CD14-positive monocyte (primary cell): ENCODE results near the gene HAUS7. TPM values are rescaled to one million over a fixed set of nuclear protein-coding genes. Genes with fewer than 3 reads are reported as not detected.

Source experiments
- DNase-seq, 3 donors: peaks; one replicate each; pipeline ENCODE4 v3.0.0-alpha.2; 2011 to 2022
- H2AFZ ChIP-seq: 2 replicates; pipeline ENCODE4 v1.6.0; 2012; ENCODE audit warnings: mild to moderate bottlenecking, low read depth, low read length, inconsistent platforms; ENCODE audit not compliant: insufficient read depth, poor library complexity, severe bottlenecking
- H3K27ac ChIP-seq, 2 donors: 1 replicate in 1 of 2; 2 replicates in 1 of 2; pipeline ENCODE4 v1.5.1; 2012 to 2013; ENCODE audit warnings: low read length in 2 of 2, control low read depth in 1 of 2, inconsistent platforms in 1 of 2, low read depth in 1 of 2, mild to moderate bottlenecking in 1 of 2
- H3K27me3 ChIP-seq, 2 donors: one replicate each; pipeline versions ENCODE4 v1.6.0 to v1.6.1; 2011 to 2013; ENCODE audit warnings: low read length in 2 of 2; ENCODE audit not compliant: control insufficient read depth in 2 of 2, insufficient read depth in 2 of 2
- H3K36me3 ChIP-seq, 2 donors: replicated peaks in 1 of 2; 1 replicate in 1 of 2; 2 replicates in 1 of 2; pipeline versions ENCODE4 v1.5.1 to v1.6.1; 2012 to 2013; ENCODE audit warnings: low read length in 2 of 2, control low read depth in 1 of 2, inconsistent platforms in 1 of 2, mild to moderate bottlenecking in 1 of 2; ENCODE audit not compliant: insufficient read depth in 2 of 2, control insufficient read depth in 1 of 2
- H3K4me1 ChIP-seq, 2 donors: 1 replicate in 1 of 2; 2 replicates in 1 of 2; pipeline versions ENCODE4 v1.5.1 to v1.6.1; 2012 to 2013; ENCODE audit warnings: low read length in 2 of 2, control low read depth in 1 of 2, inconsistent platforms in 1 of 2, mild to moderate bottlenecking in 1 of 2, moderate library complexity in 1 of 2; ENCODE audit not compliant: insufficient read depth in 2 of 2, control insufficient read depth in 1 of 2
- H3K4me2 ChIP-seq: replicated peaks from 2 replicates; pipeline ENCODE3; 2012; ENCODE audit warnings: low read length, moderate library complexity, mild to moderate bottlenecking; ENCODE audit not compliant: poor library complexity, severe bottlenecking; ENCODE audit errors: extremely low read depth
- H3K4me3 ChIP-seq, 3 experiments: fragments of 200-600 bp in 1 of 3; sonication (generic) in 1 of 3; replicated peaks in 1 of 3; 1 replicate in 2 of 3; 2 replicates in 1 of 3; pipeline ENCODE4 v1.5.1; 2011 to 2013; ENCODE audit warnings: low read length in 3 of 3, mild to moderate bottlenecking in 3 of 3, control low read depth in 2 of 3, low read depth in 2 of 3, inconsistent platforms in 1 of 3, moderate library complexity in 1 of 3
- H3K79me2 ChIP-seq: 2 replicates; pipeline ENCODE4 v1.6.0; 2012; ENCODE audit warnings: mild to moderate bottlenecking, control low read depth, inconsistent platforms, low read length, moderate library complexity; ENCODE audit not compliant: insufficient read depth
- H3K9ac ChIP-seq: 2 replicates; pipeline ENCODE4 v1.6.0; 2017; ENCODE audit warnings: low read length, mild to moderate bottlenecking; ENCODE audit not compliant: insufficient read depth, poor library complexity, severe bottlenecking
- H3K9me3 ChIP-seq, 2 donors: replicated peaks in 1 of 2; 1 replicate in 1 of 2; 2 replicates in 1 of 2; pipeline versions ENCODE4 v1.5.1 to v1.6.1; 2012 to 2013; ENCODE audit warnings: low read length in 2 of 2, control low read depth in 1 of 2; ENCODE audit not compliant: control insufficient read depth in 1 of 2, insufficient read depth in 1 of 2
- H4K20me1 ChIP-seq: 2 replicates; pipeline ENCODE4 v1.6.0; 2012; ENCODE audit warnings: mild to moderate bottlenecking, low read length, control low read depth, moderate library complexity; ENCODE audit not compliant: insufficient read depth
- H3K27ac Mint-ChIP-seq, 7 donors: one replicate each; pipeline ENCODE4 v1.8.0; 2020; ENCODE audit warnings: mild to moderate bottlenecking in 7 of 7, mixed read lengths in 7 of 7, moderate library complexity in 6 of 7, inconsistent platforms in 2 of 7
- H3K27me3 Mint-ChIP-seq, 3 donors: one replicate each; pipeline ENCODE4 v1.8.0; 2021 to 2022; ENCODE audit warnings: low read depth in 3 of 3, mild to moderate bottlenecking in 3 of 3, mixed read lengths in 3 of 3, moderate library complexity in 3 of 3, inconsistent platforms in 1 of 3
- H3K36me3 Mint-ChIP-seq, 2 donors: one replicate each; pipeline ENCODE4 v1.8.0; 2020; ENCODE audit warnings: mixed read lengths in 2 of 2, inconsistent platforms in 1 of 2, mild to moderate bottlenecking in 1 of 2
- H3K4me1 Mint-ChIP-seq: one replicate; pipeline ENCODE4 v1.8.0; 2020; ENCODE audit warnings: mild to moderate bottlenecking, mixed read lengths
- H3K4me3 Mint-ChIP-seq, 2 donors: one replicate each; pipeline ENCODE4 v1.8.0; 2020; ENCODE audit warnings: mild to moderate bottlenecking in 2 of 2, mixed read lengths in 2 of 2, moderate library complexity in 1 of 2
- H3K9me3 Mint-ChIP-seq, 7 donors: one replicate each; pipeline ENCODE4 v1.8.0; 2020 to 2022; ENCODE audit warnings: mixed read lengths in 7 of 7, mild to moderate bottlenecking in 6 of 7, moderate library complexity in 6 of 7, inconsistent platforms in 2 of 7
- WGBS: methylation state at CpG from one replicate; pipeline ENCODE4 v1.1.5; 2013; ENCODE audit warnings: missing lambda C conversion rate; ENCODE audit not compliant: insufficient coverage; 5-methylcytosine and 5-hydroxymethylcytosine counted together
- intact Hi-C, 2 donors: fragments of 100-400 bp; cut with micrococcal nuclease; formaldehyde crosslinking; loops; one replicate each; pipeline versions ENCODE4 v1.15.0 to v1.15.1; 2023
- polyA plus RNA-seq, 3 donors: library from polyadenylated mRNA; depleted of rRNA in 1 of 3; unstranded in 2 of 3; stranded (reverse) in 1 of 3; fragments of 300-500 nt in 2 of 3; fragments of >200 nt in 1 of 3; fragmentation: Illumina TruSeq in 2 of 3; gene quantifications; 1 replicate in 2 of 3; 2 replicates in 1 of 3; pipeline ENCODE4 v1.2.3, GENCODE V29; 2012 to 2021
- TF ChIP-seq, protein P1 (sequence below): fragments of 200-600 bp; IDR thresholded peaks from one replicate; pipeline ENCODE4 v1.8.0; 2022; ENCODE audit warnings: antibody characterized with exemption, mild to moderate bottlenecking

Gene HAUS7
- polyA plus RNA-seq, 3 donors, result 23.8 to 37.5 (median 26.7) TPM

DNA sequence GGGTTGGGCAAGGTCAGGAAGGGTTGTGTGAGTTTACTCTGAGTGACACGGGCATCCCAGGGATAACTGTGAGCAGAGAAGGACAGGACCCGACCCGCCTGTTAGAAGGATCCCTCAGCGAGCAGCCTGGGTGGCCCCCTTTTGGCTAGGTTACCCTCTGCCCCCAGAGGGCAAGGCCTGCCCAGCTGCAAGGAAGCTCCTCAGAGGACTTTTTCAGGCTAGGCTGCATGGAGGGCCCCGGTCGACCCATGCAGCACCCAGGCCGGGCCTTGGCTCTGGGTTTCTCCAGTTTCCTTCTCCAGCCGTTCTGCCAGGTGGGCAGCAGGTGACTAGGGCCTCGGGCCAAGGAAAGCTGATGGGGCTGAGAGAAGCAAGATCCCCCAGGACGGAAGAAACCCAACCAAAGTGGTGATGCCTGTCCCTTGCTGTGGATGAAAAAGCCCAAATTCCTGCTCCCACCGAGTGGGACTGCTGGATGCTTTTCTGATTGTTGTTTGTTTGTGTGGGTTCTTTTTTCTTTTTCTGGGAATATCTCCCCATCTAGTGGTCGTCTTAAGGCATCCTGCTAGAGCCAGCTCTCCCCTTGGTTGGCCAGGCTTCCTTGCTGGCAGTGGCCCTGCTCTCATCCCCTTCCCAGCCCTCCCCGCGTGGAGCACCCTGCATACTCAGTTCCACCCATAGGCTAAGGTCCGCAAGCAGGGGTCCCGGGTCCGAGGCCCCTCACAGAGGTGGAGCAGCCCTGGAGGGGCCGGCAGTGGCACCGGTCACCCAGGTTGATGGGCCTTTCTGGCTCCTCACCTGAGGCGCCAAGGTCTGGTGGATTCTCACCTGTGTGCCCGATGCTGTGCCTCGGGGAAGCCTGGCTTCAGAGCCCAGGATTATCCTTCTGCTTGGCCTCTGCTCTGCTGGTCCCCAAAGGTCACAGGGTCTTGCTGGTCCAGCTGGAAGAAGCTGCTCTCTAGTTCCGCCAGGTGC is 57.3 kb downstream of the HAUS7 start:
- H3K27ac Mint-ChIP-seq, result no peak overlapping the region
- TF ChIP-seq, protein P1, sequence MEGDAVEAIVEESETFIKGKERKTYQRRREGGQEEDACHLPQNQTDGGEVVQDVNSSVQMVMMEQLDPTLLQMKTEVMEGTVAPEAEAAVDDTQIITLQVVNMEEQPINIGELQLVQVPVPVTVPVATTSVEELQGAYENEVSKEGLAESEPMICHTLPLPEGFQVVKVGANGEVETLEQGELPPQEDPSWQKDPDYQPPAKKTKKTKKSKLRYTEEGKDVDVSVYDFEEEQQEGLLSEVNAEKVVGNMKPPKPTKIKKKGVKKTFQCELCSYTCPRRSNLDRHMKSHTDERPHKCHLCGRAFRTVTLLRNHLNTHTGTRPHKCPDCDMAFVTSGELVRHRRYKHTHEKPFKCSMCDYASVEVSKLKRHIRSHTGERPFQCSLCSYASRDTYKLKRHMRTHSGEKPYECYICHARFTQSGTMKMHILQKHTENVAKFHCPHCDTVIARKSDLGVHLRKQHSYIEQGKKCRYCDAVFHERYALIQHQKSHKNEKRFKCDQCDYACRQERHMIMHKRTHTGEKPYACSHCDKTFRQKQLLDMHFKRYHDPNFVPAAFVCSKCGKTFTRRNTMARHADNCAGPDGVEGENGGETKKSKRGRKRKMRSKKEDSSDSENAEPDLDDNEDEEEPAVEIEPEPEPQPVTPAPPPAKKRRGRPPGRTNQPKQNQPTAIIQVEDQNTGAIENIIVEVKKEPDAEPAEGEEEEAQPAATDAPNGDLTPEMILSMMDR, result no peak
- intact Hi-C loops, result no loop called here
- peaks cover 0 to 2% of the 10 kb centered on the region in 2 donors for H3K36me3 Mint-ChIP-seq
- H3K9me3 Mint-ChIP-seq, result no peaks in the 10 kb centered on the region
- H3K4me3 Mint-ChIP-seq, result peak overlapping the region in 1 of 2 donors; percentile 78
- Histone ChIP-seq H3K27ac (no peak overlapping the region), H3K4me1 (peaks cover 53 to 56% of the 10 kb centered on the region in 2 donors), H4K20me1 (no peaks in the 10 kb centered on the region), H2AFZ (no peak overlapping the region), H3K9ac (no peak overlapping the region), H3K9me3 (no peaks in the 10 kb centered on the region), H3K4me2 (peak overlapping the region; percentile 75), H3K4me3 (peak overlapping the region in 1 of 3 experiments; percentile 73), H3K36me3 (no peaks in the 10 kb centered on the region), H3K27me3 (no peaks in the 10 kb centered on the region), H3K79me2 (peaks cover 6% of the 10 kb centered on the region)
- DNase-seq, result no peak
- 89% methylated on average over 7 of the region's 23 CpGs for WGBS
- H3K27me3 Mint-ChIP-seq, result peaks cover 1 to 22% (median 8%) of the 10 kb centered on the region in 3 donors
- peaks cover 55% of the 10 kb centered on the region for H3K4me1 Mint-ChIP-seq

DNA sequence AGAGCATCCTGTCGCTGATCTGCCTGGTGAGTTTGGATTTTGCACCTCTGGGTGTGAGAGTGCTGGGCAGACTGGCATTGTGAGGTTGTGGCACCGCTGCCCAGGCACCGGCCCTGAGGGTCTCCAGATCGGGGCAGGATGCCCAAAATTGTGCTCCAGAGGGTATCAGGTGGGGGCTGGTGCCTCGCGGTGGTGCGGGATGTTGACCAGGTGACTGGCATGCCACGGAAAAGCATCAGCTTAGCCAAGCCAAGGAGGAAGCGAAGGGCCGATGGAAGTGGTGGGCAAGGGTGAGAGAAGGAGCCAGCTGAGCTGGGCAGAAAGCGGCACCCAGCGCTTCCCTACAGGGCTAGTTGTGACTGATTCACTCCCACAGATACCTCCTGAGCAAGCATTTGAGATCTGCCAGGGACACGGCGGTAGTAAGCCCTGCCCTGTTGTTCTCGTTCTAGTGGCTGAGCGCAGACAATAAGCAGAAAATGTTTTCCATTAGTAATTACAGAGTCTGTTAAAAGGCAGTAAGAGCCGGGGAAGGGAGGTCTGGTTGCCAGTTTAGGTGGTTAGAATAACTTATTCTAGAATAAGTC is 58.3 kb downstream of the HAUS7 start:
- H3K79me2 ChIP-seq, result peaks cover 6% of the 10 kb centered on the region
- Mint-ChIP-seq H3K27ac (peak overlapping the region in 3 of 7 donors; percentile 42 to 70 (median 62)), H3K4me1 (peaks cover 52% of the 10 kb centered on the region), H3K9me3 (peaks cover 0 to 1% (median 0%) of the 10 kb centered on the region in 7 donors), H3K4me3 (peak overlapping the region; percentile 78 to 88), H3K27me3 (peaks cover 0 to 23% (median 8%) of the 10 kb centered on the region in 3 donors), H3K36me3 (no peaks in the 10 kb centered on the region)
- H2AFZ ChIP-seq, result peak overlapping the region; percentile 74
- WGBS, result 6% methylated on average over 6 of the region's 17 CpGs
- H3K27me3 ChIP-seq, result no peaks in the 10 kb centered on the region
- TF ChIP-seq, protein P1, result no peak
- H3K4me1 ChIP-seq, result peaks cover 52 to 53% of the 10 kb centered on the region in 2 donors
- peak; percentile 9 to 23 (median 14) for DNase-seq
- intact Hi-C loops, result no loop called here
- H3K27ac ChIP-seq, result no peak overlapping the region
- peak overlapping the region; percentile 44 to 73 (median 55) for H3K4me3 ChIP-seq
- no peaks in the 10 kb centered on the region for H4K20me1 ChIP-seq
- H3K4me2 ChIP-seq, result peak overlapping the region; percentile 75
- H3K9ac ChIP-seq, result peak overlapping the region; percentile 54
- H3K9me3 ChIP-seq, result no peaks in the 10 kb centered on the region
- H3K36me3 ChIP-seq, result no peaks in the 10 kb centered on the region
